NAMALWA (cell line): ENCODE results near the gene PRKAG3.
A peak's percentile ranks its signal among the peaks of the same experiment; 100 is the strongest.

Experiments
- DNase-seq: peaks from one replicate; pipeline ENCODE4 v3.0.0-alpha.2; 2015; ENCODE audit warnings: low spot score

Gene PRKAG3

GRCh38 chr2:218831378-218831990 lies at the start of gene PRKAG3:
PRKAG3 (minus strand) TSS chr2:218831803.
- DNase-seq = no peak

- peak; percentile 34 for DNase-seq
Measured at GRCh38 chr2:218880859-218881594, 49.4 kb upstream of the PRKAG3 start.

- DNase-seq = peak; percentile 96
Measured at GRCh38 chr2:218880102-218880858, 48.7 kb upstream of the PRKAG3 start, which contains the start of gene WNT10A. WNT10A (plus strand) TSS chr2:218880852; CDS start chr2:218880996, 144 bp downstream.

- DNase-seq = no peak
Measured at GRCh38 chr2:218879776-218880101, 48.1 kb upstream of the PRKAG3 start.

- DNase-seq = peak; percentile 71
Measured at GRCh38 chr2:218878926-218879761, 47.5 kb upstream of the PRKAG3 start.

- DNase-seq = no peak
Measured at GRCh38 chr2:218878486-218878885, 46.9 kb upstream of the PRKAG3 start.

- no peak for DNase-seq
Measured at GRCh38 chr2:218877891-218878290, 46.3 kb upstream of the PRKAG3 start.

- DNase-seq = peak; percentile 56
Measured at GRCh38 chr2:218877331-218877730, 45.7 kb upstream of the PRKAG3 start.

- DNase-seq = peak; percentile 87
Measured at GRCh38 chr2:218876562-218877219, 45.1 kb upstream of the PRKAG3 start.

GRCh38 chr2:218875692-218876246 lies 44.2 kb upstream of the PRKAG3 start:
- no peak for DNase-seq

GRCh38 chr2:218873359-218874194 lies 42.0 kb upstream of the PRKAG3 start:
- DNase-seq = no peak

- no peak for DNase-seq
Measured at GRCh38 chr2:218872645-218873358, 41.2 kb upstream of the PRKAG3 start.

- no peak for DNase-seq
Measured at GRCh38 chr2:218871345-218872302, 40.0 kb upstream of the PRKAG3 start.

GRCh38 chr2:218870984-218871344 lies 39.4 kb upstream of the PRKAG3 start:
- no peak for DNase-seq

GRCh38 chr2:218869064-218869463 lies 37.5 kb upstream of the PRKAG3 start:
- no peak for DNase-seq

- DNase-seq = no peak
Measured at GRCh38 chr2:218867900-218868299, 36.3 kb upstream of the PRKAG3 start.

GRCh38 chr2:218865999-218866398 lies 34.4 kb upstream of the PRKAG3 start:
- no peak for DNase-seq

- no peak for DNase-seq
Measured at GRCh38 chr2:218865396-218865795, 33.8 kb upstream of the PRKAG3 start.
